Colonic mucosa (tissue), 4 donors: Measurements from ENCODE around the gene SNRPA1. TPM values are rescaled to one million over a fixed set of nuclear protein-coding genes. Genes with fewer than 3 reads are reported as not detected.

Experiments
- DNase-seq: peaks from one replicate; pipeline ENCODE4 v3.0.0-alpha.2; 2020
- H3K27ac ChIP-seq: fragments of 200-600 bp; one replicate; pipeline ENCODE4 v1.8.0; 2021
- H3K27me3 ChIP-seq: fragments of 200-600 bp; one replicate; pipeline ENCODE4 v1.8.0; 2021
- H3K36me3 ChIP-seq: fragments of 200-600 bp; one replicate; pipeline ENCODE4 v1.8.0; 2021
- H3K4me1 ChIP-seq: fragments of 200-600 bp; one replicate; pipeline ENCODE4 v1.8.0; 2021; ENCODE audit warnings: mild to moderate bottlenecking
- H3K4me3 ChIP-seq: fragments of 200-600 bp; one replicate; pipeline ENCODE4 v1.8.0; 2021
- H3K9ac ChIP-seq, 2 donors: one replicate each; pipeline ENCODE4 v1.7.0; 2013; ENCODE audit warnings: control low read depth in 2 of 2, low read depth in 2 of 2, low read length in 2 of 2
- H3K9me3 ChIP-seq: fragments of 200-600 bp; one replicate; pipeline ENCODE4 v1.8.0; 2021
- CTCF ChIP-seq: fragments of 200-600 bp; IDR thresholded peaks from one replicate; pipeline ENCODE4 v1.8.0; 2022; ENCODE audit warnings: antibody characterized with exemption, mild to moderate bottlenecking
- intact Hi-C: fragments of 100-400 bp; cut with DNase I; formaldehyde crosslinking; loops from one replicate; pipeline ENCODE4 v1.14.1; 2022
- total RNA-seq, 2 donors: library from RNA; stranded (reverse); fragmentation: NEBNext Ultra II Directional in 1 of 2; extraction: Animal tissue kit (Norgen Biotek cat#: 25700) in 1 of 2; gene quantifications; one replicate each; pipeline ENCODE4 v1.2.1, GENCODE V29; 2021
- donor health status: healthy.
- donor health status: DM: no; HTN: no; CAD: no.
- donor health status: DM: no; HTN: no; CAD: no.

Gene SNRPA1
- total RNA-seq, 2 donors from 2014 or later, result 52.6 to 82.7 TPM

GRCh38 chr15:101267320-101268104 is 27.5 kb downstream of the SNRPA1 start:
- Histone ChIP-seq H3K27me3 (no peaks in the 10 kb centered on the region), H3K4me3 (no peak overlapping the region), H3K27ac (peak overlapping the region; percentile 13), H3K9ac (no peak overlapping the region), H3K9me3 (no peaks in the 10 kb centered on the region), H3K36me3 (peaks cover 4% of the 10 kb centered on the region), H3K4me1 (no peaks in the 10 kb centered on the region)
- peak; percentile 49 for DNase-seq
- intact Hi-C loops, result loop anchor here (10.0 kb wide), 1 partner anchor 353 kb away; the partner anchor contains the start of gene LRRK1
- no peak for TF ChIP-seq CTCF

- Histone ChIP-seq H3K27me3 (no peaks in the 10 kb centered on the region), H3K9me3 (no peaks in the 10 kb centered on the region), H3K27ac (peak overlapping the region; percentile 13), H3K36me3 (no peaks in the 10 kb centered on the region), H3K4me3 (no peak overlapping the region), H3K9ac (no peak overlapping the region), H3K4me1 (no peaks in the 10 kb centered on the region)
- no peak for TF ChIP-seq CTCF
- DNase-seq, result no peak
- intact Hi-C loops, result loop anchor here (10.0 kb wide), 1 partner anchor 352 kb away; the partner anchor contains the start of gene LRRK1
Observed at GRCh38 chr15:101266787-101267186, 28.3 kb downstream of the SNRPA1 start.

GRCh38 chr15:101266034-101266433 is 29.0 kb downstream of the SNRPA1 start:
- intact Hi-C loops, result loop anchor here (10.0 kb wide), 1 partner anchor 351 kb away; the partner anchor contains the start of gene LRRK1
- Histone ChIP-seq H3K9ac (no peak overlapping the region), H3K27me3 (no peaks in the 10 kb centered on the region), H3K4me3 (no peak overlapping the region), H3K36me3 (no peaks in the 10 kb centered on the region), H3K9me3 (no peaks in the 10 kb centered on the region), H3K4me1 (no peaks in the 10 kb centered on the region), H3K27ac (no peak overlapping the region)
- DNase-seq, result no peak
- no peak for TF ChIP-seq CTCF

- no peak for TF ChIP-seq CTCF
- H3K36me3 ChIP-seq, result no peaks in the 10 kb centered on the region
- H3K9ac ChIP-seq, result no peak overlapping the region
- H3K27ac ChIP-seq, result no peak overlapping the region
- H3K4me1 ChIP-seq, result no peaks in the 10 kb centered on the region
- no peak for DNase-seq
- H3K4me3 ChIP-seq, result no peak overlapping the region
- intact Hi-C loops, result loop anchor here (10.0 kb wide), 1 partner anchor 350 kb away; the partner anchor contains the start of gene LRRK1
- no peaks in the 10 kb centered on the region for H3K9me3 ChIP-seq
- H3K27me3 ChIP-seq, result no peaks in the 10 kb centered on the region
Observed at GRCh38 chr15:101264911-101265641, 30.0 kb downstream of the SNRPA1 start.

GRCh38 chr15:101264011-101264410 is 31.0 kb downstream of the SNRPA1 start:
- intact Hi-C loops, result loop anchor here (10.0 kb wide), 1 partner anchor 349 kb away; the partner anchor contains the start of gene LRRK1
- Histone ChIP-seq H3K4me1 (no peaks in the 10 kb centered on the region), H3K9ac (no peak overlapping the region), H3K36me3 (no peaks in the 10 kb centered on the region), H3K27ac (no peak overlapping the region), H3K27me3 (no peaks in the 10 kb centered on the region), H3K9me3 (no peaks in the 10 kb centered on the region), H3K4me3 (no peak overlapping the region)
- DNase-seq, result no peak
- no peak for TF ChIP-seq CTCF
